Small intestine (tissue), 7 donors: ENCODE measurements around the gene SH2D3A. TPM values are rescaled to one million over a fixed set of nuclear protein-coding genes. Genes with fewer than 3 reads are reported as not detected.
A peak's percentile ranks its signal among the peaks of the same experiment; 100 is the strongest.
"Not testable (repeated sequence)": the region's sequence is repeated elsewhere in the genome, so short reads cannot be mapped to it uniquely, and the experiment has no call there.

Experiments
- DNase-seq, 2 donors: peaks; one replicate each; pipeline versions ENCODE4 v3.0.0 to v3.0.0-alpha.2; 2013
- FAIRE-seq: peaks from 2 replicates; lab custom pipeline; 2012; peaks lifted over from hg19 to GRCh38; lab: Jason Lieb, UNC
- H3K27ac ChIP-seq, 3 donors: one replicate each; pipeline ENCODE4 v1.5.1; 2013; ENCODE audit warnings: low read length in 2 of 3, mild to moderate bottlenecking in 2 of 3, control low read depth in 1 of 3, inconsistent platforms in 1 of 3, low read depth in 1 of 3, moderate library complexity in 1 of 3
- H3K27me3 ChIP-seq, 3 donors: one replicate each; pipeline ENCODE4 v1.6.1; 2013; ENCODE audit warnings: low read length in 3 of 3, inconsistent platforms in 1 of 3; ENCODE audit not compliant: control insufficient read depth in 3 of 3, insufficient read depth in 3 of 3
- H3K36me3 ChIP-seq, 3 donors: one replicate each; pipeline ENCODE4 v1.6.1; 2013; ENCODE audit warnings: low read length in 3 of 3, inconsistent platforms in 1 of 3, low read depth in 1 of 3, mild to moderate bottlenecking in 1 of 3, moderate library complexity in 1 of 3; ENCODE audit not compliant: control insufficient read depth in 3 of 3, insufficient read depth in 2 of 3
- H3K4me1 ChIP-seq, 3 donors: one replicate each; pipeline ENCODE4 v1.6.1; 2013; ENCODE audit warnings: low read length in 2 of 3, inconsistent platforms in 1 of 3, low read depth in 1 of 3, mild to moderate bottlenecking in 1 of 3, moderate library complexity in 1 of 3; ENCODE audit not compliant: control insufficient read depth in 3 of 3, insufficient read depth in 2 of 3
- H3K4me3 ChIP-seq, 3 donors: one replicate each; pipeline ENCODE4 v1.5.1; 2013; ENCODE audit warnings: low read length in 3 of 3, control low read depth in 1 of 3, inconsistent platforms in 1 of 3, low read depth in 1 of 3, mild to moderate bottlenecking in 1 of 3, moderate library complexity in 1 of 3
- H3K9me3 ChIP-seq, 2 donors: one replicate each; pipeline ENCODE4 v1.6.1; 2013; ENCODE audit warnings: low read depth in 1 of 2, low read length in 1 of 2; ENCODE audit not compliant: control insufficient read depth in 2 of 2, insufficient read depth in 1 of 2
- WGBS, 3 donors: extraction: QIAGEN DNeasy Blood & Tissue Kit; methylation state at CpG; one replicate each; pipeline ENCODE4 v1.1.7; 2013; 5-methylcytosine and 5-hydroxymethylcytosine counted together
- polyA plus RNA-seq, 4 donors: library from polyadenylated mRNA; stranded (reverse) in 3 of 4; unstranded in 1 of 4; fragments of 200-250 nt in 3 of 4; fragments of 120-200 nt in 1 of 4; gene quantifications; one replicate each; pipeline versions ENCODE4 v1.2.1 to v1.2.3, GENCODE V29; 2013
- donor health status: healthy with polysubstance abuse.
- donor health status: control.
- donor health status: control.
- donor health status: Bipolar disorder and iron deficiency.
- donor health status: healthy.

Gene SH2D3A
- polyA plus RNA-seq, 4 donors = 23.9 to 71.6 (median 42.1) TPM

DNA sequence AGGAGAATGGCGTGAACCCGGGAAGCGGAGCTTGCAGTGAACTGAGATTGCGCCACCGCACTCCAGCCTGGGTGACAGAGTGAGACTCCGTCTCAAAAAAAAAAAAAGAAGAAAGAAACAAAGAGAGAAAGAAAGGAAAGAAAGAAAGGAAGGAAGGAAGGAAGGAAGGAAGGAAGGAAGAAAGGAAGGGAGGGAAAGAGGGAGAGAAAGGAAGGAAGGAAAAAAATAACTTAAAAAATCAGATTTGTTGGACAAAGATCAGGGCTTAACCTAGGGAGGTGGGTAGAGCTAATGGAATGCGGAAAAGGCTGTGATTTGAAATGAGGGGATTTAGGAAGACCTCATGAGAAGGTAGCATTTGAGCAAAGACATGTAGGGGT lies 4.4 kb upstream of the SH2D3A start:
- WGBS, 3 donors = 82 to 91% (median 89%) methylated on average over 7 of the region's 7 CpGs
- H3K27me3 ChIP-seq, DNase-seq, FAIRE-seq, H3K27ac ChIP-seq, H3K4me3 ChIP-seq, H3K9me3 ChIP-seq, H3K4me1 ChIP-seq, H3K36me3 ChIP-seq: not testable (repeated sequence)

GRCh38 chr19:6769006-6769619 lies 1.9 kb upstream of the SH2D3A start:
- FAIRE-seq (no peak), DNase-seq (peak; percentile 41 to 57)
- no peaks in the 10 kb centered on the region for H3K9me3 ChIP-seq
- peaks cover 0 to 3% (median 0%) of the 10 kb centered on the region in 3 donors for H3K27me3 ChIP-seq
- WGBS, 3 donors = 43 to 56% (median 47%) methylated on average over 11 of the region's 11 CpGs
- H3K4me1 ChIP-seq = peaks cover 0 to 10% (median 0%) of the 10 kb centered on the region in 3 donors
- no peaks in the 10 kb centered on the region for H3K36me3 ChIP-seq
- no peak overlapping the region for H3K27ac ChIP-seq
- no peak overlapping the region for H3K4me3 ChIP-seq

GRCh38 chr19:6768236-6768785 lies 1.1 kb upstream of the SH2D3A start:
- WGBS, 3 donors = 34 to 47% (median 42%) methylated on average over 8 of the region's 8 CpGs
- peak overlapping the region; percentile 40 to 87 (median 50) for H3K27ac ChIP-seq
- FAIRE-seq (no peak), DNase-seq (no peak)
- H3K4me1 ChIP-seq = peaks cover 0 to 10% (median 0%) of the 10 kb centered on the region in 3 donors
- H3K9me3 ChIP-seq = no peaks in the 10 kb centered on the region
- peaks cover 0 to 3% (median 0%) of the 10 kb centered on the region in 3 donors for H3K27me3 ChIP-seq
- H3K36me3 ChIP-seq = peaks cover 0 to 3% (median 0%) of the 10 kb centered on the region in 3 donors
- H3K4me3 ChIP-seq = peak overlapping the region in 1 of 3 donors; percentile 71

DNA sequence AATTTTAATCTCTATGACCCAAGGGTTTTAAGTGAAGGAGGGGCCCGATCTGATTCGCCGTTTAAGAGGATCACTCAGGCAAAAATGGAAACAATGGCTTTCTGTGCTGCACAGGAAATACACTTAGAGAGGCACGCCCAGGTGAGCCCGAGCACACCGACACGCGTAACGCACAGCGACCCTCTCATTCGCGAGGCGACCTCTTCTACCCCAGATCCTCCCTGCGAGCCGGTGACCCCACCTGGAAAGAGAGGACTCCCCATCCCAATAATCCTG lies 216 bp downstream of the SH2D3A start:
- Histone ChIP-seq H3K4me1 (peaks cover 0 to 10% (median 0%) of the 10 kb centered on the region in 3 donors), H3K9me3 (no peaks in the 10 kb centered on the region), H3K4me3 (peak overlapping the region; percentile 33 to 71 (median 70)), H3K27me3 (peaks cover 0 to 3% (median 0%) of the 10 kb centered on the region in 3 donors), H3K36me3 (peaks cover 0 to 7% (median 0%) of the 10 kb centered on the region in 3 donors), H3K27ac (peak overlapping the region; percentile 84 to 98 (median 95))
- peak in 1 of 2 donors; percentile 87 for DNase-seq
- WGBS, 3 donors = 1 to 2% (median 2%) methylated on average over 8 to 15 of the region's 15 CpGs
- no peak for FAIRE-seq

DNA sequence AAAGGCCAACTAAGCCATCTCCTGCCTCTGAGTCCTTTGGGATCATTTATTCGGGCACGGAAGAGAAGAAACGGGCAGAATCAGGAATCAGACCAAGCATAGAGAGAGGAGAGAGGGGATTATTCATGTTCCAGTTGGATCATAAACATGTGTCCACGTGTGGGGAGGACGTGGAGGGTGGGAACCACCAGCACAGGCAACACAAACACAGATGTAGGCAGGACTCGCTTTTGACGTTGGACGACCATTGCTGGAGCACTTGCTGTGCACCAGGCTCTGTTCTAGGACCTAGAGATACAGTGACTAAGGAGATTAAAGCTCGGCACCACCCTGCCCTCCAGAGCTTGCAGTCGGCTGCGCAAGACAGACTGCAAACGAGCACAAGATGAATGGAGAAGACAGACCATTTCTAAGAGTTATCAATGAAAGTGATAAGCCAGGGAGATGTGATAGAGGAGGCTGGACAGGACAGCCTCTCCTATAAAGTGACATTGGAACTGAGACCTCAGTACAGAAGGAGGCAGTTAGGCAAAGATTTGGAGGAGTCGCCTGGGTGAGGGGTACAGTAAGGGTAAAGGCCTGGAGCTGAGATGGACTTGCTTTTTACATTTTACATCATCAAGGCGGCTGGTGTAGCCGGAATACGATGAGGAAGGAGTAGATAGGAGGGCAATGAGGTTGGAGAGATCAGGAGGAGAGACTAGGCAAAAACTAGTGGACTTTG lies 716 bp downstream of the SH2D3A start:
- Histone ChIP-seq H3K27me3 (peaks cover 0 to 3% (median 0%) of the 10 kb centered on the region in 3 donors), H3K9me3 (no peaks in the 10 kb centered on the region), H3K4me1 (peaks cover 0 to 10% (median 0%) of the 10 kb centered on the region in 3 donors), H3K36me3 (peaks cover 0 to 12% (median 0%) of the 10 kb centered on the region in 3 donors), H3K4me3 (peak overlapping the region in 2 of 3 donors; percentile 70 to 71), H3K27ac (peak overlapping the region; percentile 84 to 98 (median 95))
- 7 to 25% (median 10%) methylated on average over 16 of the region's 16 CpGs for WGBS, 3 donors
- DNase-seq = peak; percentile 48 to 57
- FAIRE-seq = no peak

DNA sequence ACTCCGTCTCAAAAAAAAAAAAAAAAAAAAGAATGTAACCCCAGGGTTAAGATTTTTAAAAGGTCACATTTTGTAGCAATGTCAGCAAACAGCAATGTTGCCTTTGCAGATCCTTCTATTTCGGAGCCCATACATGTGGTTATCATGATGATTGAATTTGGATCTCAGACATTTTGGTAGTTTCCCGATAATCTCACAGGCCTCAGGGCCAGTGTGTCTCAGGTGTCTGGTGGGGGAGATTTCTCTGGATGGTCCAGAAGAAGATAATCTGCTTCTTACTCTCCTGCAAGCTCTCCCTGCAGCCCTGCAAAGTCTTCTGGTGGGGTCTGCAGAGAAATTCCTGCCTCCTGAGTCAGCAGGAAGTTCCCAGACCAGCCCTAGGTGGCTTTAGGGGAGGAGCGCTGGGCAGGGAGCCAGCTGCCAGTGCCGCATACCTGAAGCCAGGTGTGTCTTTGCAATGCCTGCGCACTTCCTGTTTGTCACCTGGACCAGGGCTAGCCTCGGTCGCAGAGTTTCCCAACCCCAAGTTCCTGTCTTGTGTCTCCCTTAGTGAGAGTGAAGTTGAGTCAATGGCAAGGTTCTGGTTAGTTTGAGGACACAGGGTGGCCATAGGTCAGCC lies 1.4 kb downstream of the SH2D3A start:
- FAIRE-seq = no peak
- Histone ChIP-seq H3K4me1 (peaks cover 0 to 10% (median 0%) of the 10 kb centered on the region in 3 donors), H3K4me3 (peak overlapping the region in 2 of 3 donors; percentile 70 to 71), H3K36me3 (peaks cover 0 to 18% (median 0%) of the 10 kb centered on the region in 3 donors), H3K27me3 (peaks cover 0 to 3% (median 0%) of the 10 kb centered on the region in 3 donors), H3K27ac (peak overlapping the region; percentile 84 to 98 (median 95)), H3K9me3 (peaks cover 0 to 2% of the 10 kb centered on the region in 2 donors)
- WGBS, 3 donors = 15 to 30% (median 30%) methylated on average over 8 of the region's 8 CpGs
- peak; percentile 97 to 98 for DNase-seq

DNA sequence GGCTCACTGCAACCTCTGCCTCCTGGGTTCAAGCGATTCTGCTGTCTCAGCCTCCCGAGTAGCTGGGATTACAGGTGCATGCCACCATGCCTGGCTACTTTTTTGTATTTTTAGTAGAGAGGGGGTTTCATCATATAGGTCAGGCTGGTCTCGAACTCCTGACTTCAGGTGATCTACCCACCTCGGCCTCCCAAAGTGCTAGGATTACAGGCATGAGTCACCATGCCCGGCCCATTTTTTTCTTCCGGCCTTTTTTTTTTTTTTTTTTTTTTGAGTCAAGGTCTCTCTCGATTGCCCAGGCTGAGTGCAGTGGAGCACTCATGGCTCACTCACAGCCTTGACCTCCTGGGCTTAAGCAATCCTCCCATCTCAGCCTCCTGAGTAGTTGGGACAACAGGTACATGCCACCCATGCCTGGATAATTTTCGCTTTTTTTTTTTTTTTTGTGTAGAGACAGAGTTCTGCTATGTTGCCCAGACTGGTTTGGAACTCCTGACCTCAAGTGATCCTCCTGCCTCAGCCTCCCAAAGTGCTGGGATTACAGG lies 4.9 kb downstream of the SH2D3A start:
- peaks cover 0 to 45% (median 8%) of the 10 kb centered on the region in 3 donors for H3K36me3 ChIP-seq
- WGBS, 3 donors = 62 to 77% (median 72%) methylated on average over 7 to 8 of the region's 8 CpGs
- FAIRE-seq, H3K4me1 ChIP-seq, DNase-seq, H3K9me3 ChIP-seq, H3K4me3 ChIP-seq, H3K27me3 ChIP-seq, H3K27ac ChIP-seq: not testable (repeated sequence)
